AG09319 (cell line): Measurements from ENCODE around the gene TRPM2.

Experiments
- DNase-seq: peaks from one replicate; pipeline ENCODE4 v3.0.0-alpha.2; 2010; ENCODE audit warnings: low read depth; ENCODE audit errors: extremely low read depth
- CTCF ChIP-seq: IDR thresholded peaks from 2 replicates; pipeline ENCODE4 v1.5.1; 2011; ENCODE audit warnings: low read depth, mild to moderate bottlenecking, inconsistent platforms, low read length, moderate library complexity

Gene TRPM2

GRCh38 chr21:44423312-44423821, 69.9 kb downstream of the TRPM2 start:
- no peak for TF ChIP-seq CTCF
- DNase-seq = no peak

- no peak for TF ChIP-seq CTCF
- no peak for DNase-seq
Measured at GRCh38 chr21:44423941-44424607, 70.7 kb downstream of the TRPM2 start.

- DNase-seq = no peak
- TF ChIP-seq CTCF = no peak
Measured at GRCh38 chr21:44424608-44425306, 71.3 kb downstream of the TRPM2 start.

GRCh38 chr21:44425307-44425894, 72.0 kb downstream of the TRPM2 start:
- TF ChIP-seq CTCF = no peak
- no peak for DNase-seq

- no peak for TF ChIP-seq CTCF
- no peak for DNase-seq
Measured at GRCh38 chr21:44425895-44426662, 72.7 kb downstream of the TRPM2 start.

GRCh38 chr21:44426663-44427191, 73.3 kb downstream of the TRPM2 start:
- DNase-seq = no peak
- no peak for TF ChIP-seq CTCF
